SU-DHL-6 (cell line): ENCODE data around the gene ANKS1A.

Source experiments
- H2AFZ ChIP-seq: fragments of 200-600 bp; sonication (generic); 2 replicates; pipeline ENCODE4 v1.6.1; 2014; ENCODE audit warnings: low read depth, mild to moderate bottlenecking, moderate library complexity, mixed read lengths, antibody characterized with exemption, low read length; ENCODE audit not compliant: severe bottlenecking
- H3F3A ChIP-seq: fragments of 200-600 bp; shearing (Covaris generic); 2 replicates; pipeline ENCODE4 v1.6.0; 2016; ENCODE audit warnings: antibody characterized with exemption, mild to moderate bottlenecking; ENCODE audit not compliant: insufficient read depth
- H3K27ac ChIP-seq: fragments of 200-600 bp; sonication (generic); 2 replicates; pipeline ENCODE4 v1.5.1; 2016; ENCODE audit warnings: low read depth, mild to moderate bottlenecking, low read length, moderate library complexity, mixed read lengths
- H3K27me3 ChIP-seq: fragments of 200-600 bp; sonication (generic), shearing (Covaris generic); 2 replicates; pipeline ENCODE4 v1.6.0; 2014; ENCODE audit warnings: mild to moderate bottlenecking, low read length
- H3K36me3 ChIP-seq: fragments of 200-600 bp; sonication (generic); 2 replicates; pipeline ENCODE4 v1.6.1; 2014; ENCODE audit warnings: mild to moderate bottlenecking, low read length, mixed read lengths
- H3K4me2 ChIP-seq: fragments of 300-600, 200-600 bp; shearing (Covaris generic), sonication (generic); 2 replicates; pipeline ENCODE4 v1.6.0; 2014; ENCODE audit warnings: low read length, low read depth, mild to moderate bottlenecking; ENCODE audit not compliant: poor library complexity, severe bottlenecking
- H3K4me3 ChIP-seq: fragments of 200-600 bp; sonication (generic); 2 replicates; pipeline ENCODE4 v1.5.1; 2014; ENCODE audit warnings: antibody characterized with exemption, low read length, mild to moderate bottlenecking, mixed read lengths; ENCODE audit not compliant: insufficient read depth, poor library complexity, severe bottlenecking
- H3K79me2 ChIP-seq: fragments of 200-600 bp; sonication (generic); 2 replicates; pipeline ENCODE4 v1.6.1; 2014; ENCODE audit warnings: mild to moderate bottlenecking, low read length, moderate library complexity; ENCODE audit not compliant: insufficient read depth
- H3K9ac ChIP-seq: fragments of 200-600 bp; sonication (generic); 2 replicates; pipeline ENCODE4 v1.7.0; 2014; ENCODE audit warnings: mild to moderate bottlenecking, low read length
- H3K9me2 ChIP-seq: fragments of 200-600 bp; sonication (generic); replicated peaks from 2 replicates; pipeline ENCODE4 v1.6.1; 2014; ENCODE audit warnings: low read length; ENCODE audit not compliant: insufficient read depth
- H3K9me3 ChIP-seq: fragments of 200-600 bp; sonication (generic); 2 replicates; pipeline ENCODE4 v1.6.1; 2014; ENCODE audit warnings: low read length, mixed read lengths; ENCODE audit not compliant: insufficient read depth
- H4K20me1 ChIP-seq: fragments of 200-600 bp; sonication (generic); 2 replicates; pipeline ENCODE4 v1.6.1; 2014; ENCODE audit warnings: low read depth, mild to moderate bottlenecking, antibody characterized with exemption, low read length, moderate library complexity, mixed read lengths
- EZH2phosphoT487 ChIP-seq: fragments of 200-600 bp; sonication (generic), shearing (Covaris generic); conservative IDR thresholded peaks from 2 replicates; pipeline ENCODE4 v1.6.1; 2018; ENCODE audit warnings: mild to moderate bottlenecking, antibody characterized with exemption, low read length, moderate library complexity, mixed read lengths
- TF ChIP-seq, protein P1 (sequence below): fragments of 200-600 bp; sonication (generic); IDR thresholded peaks from one replicate; pipeline ENCODE4 v1.5.1; 2017; ENCODE audit warnings: antibody characterized with exemption, mild to moderate bottlenecking, low read length, moderate library complexity; ENCODE audit not compliant: insufficient read depth, poor library complexity, severe bottlenecking

Gene ANKS1A

DNA sequence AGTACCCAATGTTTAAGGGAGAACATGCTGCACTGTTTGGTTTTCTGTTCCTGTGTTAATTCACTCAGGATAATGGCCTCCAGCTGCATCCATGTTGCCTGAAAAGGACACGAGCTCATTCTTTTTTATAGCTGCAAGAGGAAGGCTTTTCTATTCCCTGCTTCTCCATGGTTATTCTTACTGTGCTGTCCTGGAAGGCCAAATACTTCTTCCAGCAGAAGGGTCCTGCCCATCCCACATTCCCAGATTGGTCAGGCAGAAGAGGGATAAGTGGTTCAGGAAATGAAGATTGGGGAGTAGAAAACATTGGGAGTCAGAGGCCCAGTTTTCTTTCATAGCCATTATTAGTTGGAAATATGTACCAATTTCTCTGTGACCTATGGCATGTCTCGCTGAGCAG, 129.7 kb downstream of the ANKS1A start:
- no peaks in the 10 kb centered on the region for H3K36me3 ChIP-seq
- H3K9me3 ChIP-seq = no peaks in the 10 kb centered on the region
- H3F3A ChIP-seq = no peaks in the 10 kb centered on the region
- H3K4me2 ChIP-seq = no peak overlapping the region
- H3K27ac ChIP-seq = no peak overlapping the region
- H4K20me1 ChIP-seq = no peaks in the 10 kb centered on the region
- no peaks in the 10 kb centered on the region for H3K27me3 ChIP-seq
- TF ChIP-seq, protein P1, sequence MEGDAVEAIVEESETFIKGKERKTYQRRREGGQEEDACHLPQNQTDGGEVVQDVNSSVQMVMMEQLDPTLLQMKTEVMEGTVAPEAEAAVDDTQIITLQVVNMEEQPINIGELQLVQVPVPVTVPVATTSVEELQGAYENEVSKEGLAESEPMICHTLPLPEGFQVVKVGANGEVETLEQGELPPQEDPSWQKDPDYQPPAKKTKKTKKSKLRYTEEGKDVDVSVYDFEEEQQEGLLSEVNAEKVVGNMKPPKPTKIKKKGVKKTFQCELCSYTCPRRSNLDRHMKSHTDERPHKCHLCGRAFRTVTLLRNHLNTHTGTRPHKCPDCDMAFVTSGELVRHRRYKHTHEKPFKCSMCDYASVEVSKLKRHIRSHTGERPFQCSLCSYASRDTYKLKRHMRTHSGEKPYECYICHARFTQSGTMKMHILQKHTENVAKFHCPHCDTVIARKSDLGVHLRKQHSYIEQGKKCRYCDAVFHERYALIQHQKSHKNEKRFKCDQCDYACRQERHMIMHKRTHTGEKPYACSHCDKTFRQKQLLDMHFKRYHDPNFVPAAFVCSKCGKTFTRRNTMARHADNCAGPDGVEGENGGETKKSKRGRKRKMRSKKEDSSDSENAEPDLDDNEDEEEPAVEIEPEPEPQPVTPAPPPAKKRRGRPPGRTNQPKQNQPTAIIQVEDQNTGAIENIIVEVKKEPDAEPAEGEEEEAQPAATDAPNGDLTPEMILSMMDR = no peak
- TF ChIP-seq EZH2phosphoT487 = no peak
- no peak overlapping the region for H2AFZ ChIP-seq
- H3K79me2 ChIP-seq = no peaks in the 10 kb centered on the region
- no peak overlapping the region for H3K9ac ChIP-seq
- H3K4me3 ChIP-seq = no peak overlapping the region
- H3K9me2 ChIP-seq = no peaks in the 10 kb centered on the region

DNA sequence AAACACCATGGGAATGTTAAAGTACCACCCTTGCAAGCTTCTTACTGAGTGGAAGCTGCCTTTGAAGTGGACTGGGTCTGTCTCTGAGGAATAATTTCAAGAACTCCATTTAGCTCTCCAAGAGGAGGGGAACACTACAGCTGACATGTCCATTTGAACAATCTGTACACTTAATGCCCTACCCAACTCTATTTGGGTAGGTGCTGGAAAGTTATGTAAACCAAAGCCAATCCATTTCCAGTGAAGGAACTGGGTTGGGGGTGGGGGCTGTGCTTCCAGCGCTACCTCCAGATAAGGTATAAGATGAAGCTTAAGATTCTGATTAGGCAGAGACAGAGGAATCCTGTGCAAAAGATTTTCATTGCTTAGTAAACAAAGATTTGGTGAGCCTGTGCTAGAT, 130.1 kb downstream of the ANKS1A start:
- TF ChIP-seq, protein P1 = no peak
- no peak for TF ChIP-seq EZH2phosphoT487
- Histone ChIP-seq H3K27me3 (no peaks in the 10 kb centered on the region), H3K4me3 (no peak overlapping the region), H2AFZ (no peak overlapping the region), H3K79me2 (no peaks in the 10 kb centered on the region), H3K9me2 (no peaks in the 10 kb centered on the region), H3K4me2 (no peak overlapping the region), H4K20me1 (no peaks in the 10 kb centered on the region), H3K9ac (no peak overlapping the region), H3K36me3 (no peaks in the 10 kb centered on the region), H3K9me3 (no peaks in the 10 kb centered on the region), H3K27ac (no peak overlapping the region), H3F3A (no peaks in the 10 kb centered on the region)

DNA sequence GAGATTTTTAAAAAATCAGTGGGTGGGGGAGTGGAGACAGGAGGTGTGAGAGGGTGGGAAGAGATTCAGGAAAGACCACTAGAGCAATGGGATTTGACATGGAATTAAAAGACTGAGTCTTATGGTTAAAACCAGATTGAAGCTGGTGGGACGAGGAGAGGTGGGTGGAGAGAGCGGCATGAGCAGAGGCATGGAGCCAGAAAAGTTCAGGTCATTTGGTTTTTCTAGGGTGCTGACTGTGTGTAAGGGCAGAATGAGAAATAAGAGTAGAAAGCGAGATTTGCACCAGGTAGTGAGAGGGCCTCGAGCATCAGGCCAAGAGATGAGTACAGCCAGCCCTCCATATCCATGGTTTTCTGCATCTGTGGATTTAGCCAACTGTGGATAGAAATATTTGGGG, 130.8 kb downstream of the ANKS1A start:
- no peaks in the 10 kb centered on the region for H3K79me2 ChIP-seq
- no peak overlapping the region for H3K4me3 ChIP-seq
- no peak overlapping the region for H3K27ac ChIP-seq
- H3K9me2 ChIP-seq = no peaks in the 10 kb centered on the region
- H3K36me3 ChIP-seq = no peaks in the 10 kb centered on the region
- no peak overlapping the region for H3K9ac ChIP-seq
- no peaks in the 10 kb centered on the region for H3K27me3 ChIP-seq
- no peaks in the 10 kb centered on the region for H3F3A ChIP-seq
- TF ChIP-seq, protein P1 = no peak
- no peak for TF ChIP-seq EZH2phosphoT487
- no peaks in the 10 kb centered on the region for H3K9me3 ChIP-seq
- H2AFZ ChIP-seq = no peak overlapping the region
- no peak overlapping the region for H3K4me2 ChIP-seq
- no peaks in the 10 kb centered on the region for H4K20me1 ChIP-seq

DNA sequence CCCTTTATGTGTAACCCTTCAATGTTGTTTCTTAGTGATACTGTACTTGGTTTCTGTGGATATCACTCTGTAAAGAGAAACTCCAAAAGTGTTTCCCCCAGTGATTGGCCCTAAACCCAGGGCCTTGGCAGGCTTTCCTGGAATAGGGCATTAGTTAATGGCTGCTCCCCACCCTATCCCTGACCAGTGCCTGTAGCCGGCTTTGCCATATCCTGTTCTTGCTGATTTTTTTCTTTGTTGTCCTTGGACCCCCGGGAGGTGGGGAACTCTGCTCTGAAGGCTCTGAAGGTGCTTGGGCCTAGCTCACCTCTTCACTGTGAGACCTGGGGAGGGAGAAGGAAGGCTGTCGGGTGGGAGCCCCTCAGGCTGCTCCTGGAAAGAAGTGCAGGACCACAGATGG, 131.9 kb downstream of the ANKS1A start:
- H3K27me3 ChIP-seq = no peaks in the 10 kb centered on the region
- H3K4me3 ChIP-seq = no peak overlapping the region
- no peaks in the 10 kb centered on the region for H3K9me3 ChIP-seq
- H3K4me2 ChIP-seq = no peak overlapping the region
- H3K36me3 ChIP-seq = no peaks in the 10 kb centered on the region
- H3K9me2 ChIP-seq = no peaks in the 10 kb centered on the region
- no peak overlapping the region for H2AFZ ChIP-seq
- TF ChIP-seq EZH2phosphoT487 = no peak
- TF ChIP-seq, protein P1 = no peak
- H3F3A ChIP-seq = no peaks in the 10 kb centered on the region
- no peak overlapping the region for H3K27ac ChIP-seq
- H3K79me2 ChIP-seq = no peaks in the 10 kb centered on the region
- H3K9ac ChIP-seq = no peak overlapping the region
- no peaks in the 10 kb centered on the region for H4K20me1 ChIP-seq
